Thyroid gland (tissue), 4 donors: ENCODE measurements around the gene SLX4. TPM values are rescaled to one million over a fixed set of nuclear protein-coding genes. Genes with fewer than 3 reads are reported as not detected.

ENCODE experiments used
- DNase-seq, 2 donors: peaks; one replicate each; pipeline ENCODE4 v3.0.0-alpha.2; 2019
- H3K27ac ChIP-seq, 3 donors: fragments of 200-600 bp; sonication (generic); 1 replicate in 2 of 3; 2 replicates in 1 of 3; pipeline ENCODE4 v1.5.1; 2016 to 2019; ENCODE audit warnings: mild to moderate bottlenecking in 1 of 3, moderate library complexity in 1 of 3
- H3K27me3 ChIP-seq: fragments of 200-600 bp; sonication (generic); one replicate; pipeline ENCODE4 v1.5.1; 2019
- H3K36me3 ChIP-seq, 2 donors: fragments of 200-600 bp; sonication (generic); one replicate each; pipeline ENCODE4 v1.5.1; 2016 to 2019
- H3K4me1 ChIP-seq, 2 donors: fragments of 200-600 bp; sonication (generic); one replicate each; pipeline ENCODE4 v1.5.1; 2017 to 2019
- H3K4me3 ChIP-seq, 3 donors: fragments of 200-600 bp; sonication (generic); replicated peaks in 1 of 3; 1 replicate in 2 of 3; 2 replicates in 1 of 3; pipeline ENCODE4 v1.5.1; 2016; ENCODE audit warnings: mild to moderate bottlenecking in 1 of 3
- H3K9me3 ChIP-seq: fragments of 200-600 bp; sonication (generic); one replicate; pipeline ENCODE4 v1.5.1; 2017
- POLR2A ChIP-seq, 2 donors: fragments of 450-650 bp; IDR thresholded peaks; one replicate each; pipeline ENCODE4 v1.6.1; 2017; ENCODE audit warnings: antibody characterized with exemption in 2 of 2, mild to moderate bottlenecking in 2 of 2, moderate library complexity in 1 of 2
- WGBS, 2 donors: methylation state at CpG; one replicate each; pipeline ENCODE4 v1.1.5; 2017; 5-methylcytosine and 5-hydroxymethylcytosine counted together
- intact Hi-C: fragments of 100-400 bp; cut with DNase I; formaldehyde crosslinking; loops from one replicate; pipeline ENCODE4 v1.15.1; 2023
- total RNA-seq, 4 donors: library from RNA; depleted of rRNA; stranded (reverse); fragments of >200 nt; gene quantifications; one replicate each; pipeline ENCODE4 v1.2.3, GENCODE V29; 2016
- TF ChIP-seq, protein P1 (sequence below), 6 experiments: fragments of 200-600 bp in 3 of 6; fragments of 450-650 bp in 3 of 6; sonication (generic) in 3 of 6; IDR thresholded peaks; one replicate each; pipeline ENCODE4 v1.5.1; 2016 to 2019; ENCODE audit warnings: antibody characterized with exemption in 6 of 6, mild to moderate bottlenecking in 2 of 6, inconsistent platforms in 1 of 6, moderate library complexity in 1 of 6

SLX4 gene
- total RNA-seq, 4 donors from 2014 or later, result 2.7 to 4.9 (median 4.5) TPM

DNA sequence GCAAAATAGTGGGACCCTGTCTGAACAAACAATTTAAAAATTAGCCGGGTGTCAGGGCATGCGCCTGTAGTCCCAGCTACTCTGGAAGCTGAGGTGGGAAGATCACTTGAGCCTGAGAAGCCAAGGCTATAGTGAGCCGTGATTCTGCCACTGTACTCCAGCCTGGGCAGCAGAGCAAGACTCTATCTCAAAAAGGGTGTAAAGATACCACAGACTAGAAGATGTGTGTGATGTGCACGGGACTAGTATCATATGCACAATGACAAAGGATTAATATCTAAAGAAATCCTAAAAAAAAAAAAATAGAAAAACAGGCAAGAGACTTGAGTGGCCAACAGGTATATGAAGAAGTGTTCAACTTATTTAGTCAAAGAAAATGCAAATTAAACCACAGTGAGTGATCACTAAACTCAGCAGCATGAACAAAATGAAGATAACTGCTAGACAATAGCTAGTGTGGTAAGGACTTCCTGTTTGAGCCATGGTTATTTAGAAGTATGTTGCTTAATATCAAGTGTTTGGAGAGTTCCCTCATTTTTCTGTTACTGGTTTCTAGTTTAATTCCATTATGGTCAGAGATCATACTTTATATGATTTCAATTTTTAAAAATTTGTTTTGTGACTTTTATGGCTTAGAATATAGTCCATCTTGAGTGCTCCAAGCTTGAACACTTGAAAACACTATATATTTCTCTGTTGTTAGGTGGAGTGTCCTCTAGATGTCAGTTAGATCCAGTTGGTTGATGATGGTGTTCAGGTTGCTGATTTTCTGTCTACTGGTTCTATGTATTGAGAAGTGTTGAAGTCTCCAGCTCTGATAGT, 14.7 kb upstream of the SLX4 start:
- intact Hi-C loops, result no loop called here
- peaks cover 0 to 11% of the 10 kb centered on the region in 2 donors for H3K4me1 ChIP-seq
- no peak overlapping the region for H3K27ac ChIP-seq
- no peaks in the 10 kb centered on the region for H3K27me3 ChIP-seq
- 75 to 89% methylated on average over 4 of the region's 4 CpGs for WGBS, 2 donors
- H3K4me3 ChIP-seq, result no peak overlapping the region
- H3K36me3 ChIP-seq, result no peaks in the 10 kb centered on the region
- H3K9me3 ChIP-seq, result no peaks in the 10 kb centered on the region
- DNase-seq, result no peak
- TF ChIP-seq, protein P1, sequence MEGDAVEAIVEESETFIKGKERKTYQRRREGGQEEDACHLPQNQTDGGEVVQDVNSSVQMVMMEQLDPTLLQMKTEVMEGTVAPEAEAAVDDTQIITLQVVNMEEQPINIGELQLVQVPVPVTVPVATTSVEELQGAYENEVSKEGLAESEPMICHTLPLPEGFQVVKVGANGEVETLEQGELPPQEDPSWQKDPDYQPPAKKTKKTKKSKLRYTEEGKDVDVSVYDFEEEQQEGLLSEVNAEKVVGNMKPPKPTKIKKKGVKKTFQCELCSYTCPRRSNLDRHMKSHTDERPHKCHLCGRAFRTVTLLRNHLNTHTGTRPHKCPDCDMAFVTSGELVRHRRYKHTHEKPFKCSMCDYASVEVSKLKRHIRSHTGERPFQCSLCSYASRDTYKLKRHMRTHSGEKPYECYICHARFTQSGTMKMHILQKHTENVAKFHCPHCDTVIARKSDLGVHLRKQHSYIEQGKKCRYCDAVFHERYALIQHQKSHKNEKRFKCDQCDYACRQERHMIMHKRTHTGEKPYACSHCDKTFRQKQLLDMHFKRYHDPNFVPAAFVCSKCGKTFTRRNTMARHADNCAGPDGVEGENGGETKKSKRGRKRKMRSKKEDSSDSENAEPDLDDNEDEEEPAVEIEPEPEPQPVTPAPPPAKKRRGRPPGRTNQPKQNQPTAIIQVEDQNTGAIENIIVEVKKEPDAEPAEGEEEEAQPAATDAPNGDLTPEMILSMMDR (IDR thresholded peaks at IDR 0.05), result no peak
- no peak for TF ChIP-seq POLR2A (IDR thresholded peaks at IDR 0.05)

DNA sequence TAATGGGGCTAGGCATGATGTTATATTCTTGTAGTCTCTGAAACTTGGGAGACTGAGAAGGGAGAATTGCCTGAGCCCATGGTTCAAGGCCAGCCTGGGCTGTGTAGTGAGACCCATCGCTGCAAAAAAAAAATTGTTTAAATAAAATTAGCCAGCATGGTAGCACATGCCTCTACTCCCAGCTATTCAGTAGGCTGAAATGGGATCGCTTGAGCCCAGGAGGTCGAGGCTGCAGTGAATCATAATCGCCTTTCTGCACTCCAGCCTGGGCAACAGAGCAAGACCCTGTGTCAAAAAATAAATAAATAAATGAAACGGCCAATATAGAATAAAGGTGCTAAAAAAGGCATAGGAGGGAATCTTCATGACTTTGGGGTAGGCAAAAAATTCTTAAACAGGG, 13.9 kb upstream of the SLX4 start:
- Histone ChIP-seq H3K27me3 (no peaks in the 10 kb centered on the region), H3K4me1 (peaks cover 0 to 11% of the 10 kb centered on the region in 2 donors), H3K36me3 (no peaks in the 10 kb centered on the region), H3K4me3 (no peak overlapping the region), H3K9me3 (no peaks in the 10 kb centered on the region), H3K27ac (no peak overlapping the region)
- intact Hi-C loops, result no loop called here
- DNase-seq, result no peak
- 92 to 93% methylated on average over 5 of the region's 5 CpGs for WGBS, 2 donors
- TF ChIP-seq POLR2A (IDR thresholded peaks at IDR 0.05), result no peak
- TF ChIP-seq, protein P1 (IDR thresholded peaks at IDR 0.05), result no peak

DNA sequence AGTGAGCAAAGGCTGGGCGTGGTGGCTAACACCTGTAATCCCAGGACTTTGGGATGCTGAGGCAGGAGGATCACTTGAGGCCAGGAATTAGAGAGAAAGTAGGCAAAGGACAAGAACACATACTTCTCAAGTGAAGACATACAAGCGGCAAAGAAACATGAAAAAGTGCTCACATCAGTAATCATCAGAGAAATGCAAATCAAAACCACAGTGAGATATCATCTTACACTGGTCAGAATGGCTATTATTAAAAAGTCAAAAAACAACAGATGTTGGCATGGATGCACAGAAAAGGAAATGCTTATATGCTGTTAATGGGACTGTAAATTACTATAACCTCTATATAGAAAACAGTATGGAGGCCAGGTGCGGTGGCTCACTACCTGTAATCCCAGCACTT, 12.2 kb upstream of the SLX4 start:
- DNase-seq, result no peak
- Histone ChIP-seq H3K36me3 (no peaks in the 10 kb centered on the region), H3K4me1 (peaks cover 0 to 11% of the 10 kb centered on the region in 2 donors), H3K4me3 (no peak overlapping the region), H3K27ac (no peak overlapping the region), H3K9me3 (no peaks in the 10 kb centered on the region), H3K27me3 (no peaks in the 10 kb centered on the region)
- TF ChIP-seq POLR2A (IDR thresholded peaks at IDR 0.05), result no peak
- TF ChIP-seq, protein P1 (IDR thresholded peaks at IDR 0.05), result no peak
- intact Hi-C loops, result no loop called here
- 94 to 97% methylated on average over 3 of the region's 3 CpGs for WGBS, 2 donors

DNA sequence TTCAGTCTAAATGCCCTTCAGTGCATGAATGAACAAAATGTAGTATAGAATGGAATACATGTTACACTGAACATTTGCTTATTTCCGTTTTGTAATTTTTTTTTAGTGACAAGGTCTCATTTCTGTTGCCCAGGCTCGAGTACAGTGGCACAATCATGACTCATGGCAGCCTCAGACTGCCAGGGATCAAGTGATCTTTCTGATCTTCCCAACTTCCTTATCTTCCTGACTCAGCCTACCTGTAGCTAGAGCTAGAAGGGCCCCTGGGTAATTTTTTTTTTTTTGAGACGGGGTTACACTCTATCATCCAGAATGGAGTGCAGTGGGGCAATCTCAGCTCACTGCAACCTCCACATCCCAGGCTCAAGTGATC, 7.3 kb upstream of the SLX4 start:
- Histone ChIP-seq H3K4me1 (no peaks in the 10 kb centered on the region), H3K27me3 (no peaks in the 10 kb centered on the region), H3K9me3 (no peaks in the 10 kb centered on the region), H3K27ac (no peak overlapping the region), H3K36me3 (no peaks in the 10 kb centered on the region), H3K4me3 (no peak overlapping the region)
- no peak for DNase-seq
- no peak for TF ChIP-seq POLR2A (IDR thresholded peaks at IDR 0.05)
- TF ChIP-seq, protein P1 (IDR thresholded peaks at IDR 0.05), result no peak
- intact Hi-C loops, result no loop called here
- 96 to 98% methylated on average over 3 of the region's 3 CpGs for WGBS, 2 donors
